Measurements from ENCODE around the gene GTPBP8. TPM values are rescaled to one million over a fixed set of nuclear protein-coding genes. Genes with fewer than 3 reads are reported as not detected.

Gene GTPBP8
- total and polyA plus RNA-seq, 2 donors (not counting 3 experiments of a cell fraction or from before 2014, with no cell fraction given), result 13.7 to 20.2 TPM

GRCh38 chr3:112967425-112967824 is 23.4 kb upstream of the GTPBP8 start:
- no peaks in the 10 kb centered on the region for H3K9me3 ChIP-seq (replicated peaks; ENCODE audit: control insufficient read depth, insufficient read depth, low read length)
- H2AFZ ChIP-seq (ENCODE audit: low read depth, low read length), result no peak overlapping the region
- no peak overlapping the region for H3K27ac ChIP-seq (ENCODE audit: insufficient read depth, low read depth, low read length)
- POLR2A ChIA-PET, result no interaction called here
- H3K27me3 ChIP-seq (ENCODE audit: control insufficient read depth in 2 of 2, insufficient read depth in 2 of 2, low read length in 2 of 2), result peaks cover 14 to 19% of the 10 kb centered on the region in 2 experiments
- H3K79me2 ChIP-seq (ENCODE audit: control insufficient read depth, insufficient read depth, low read length), result no peaks in the 10 kb centered on the region
- no peaks in the 10 kb centered on the region for H3K9me1 ChIP-seq (replicated peaks; ENCODE audit: control insufficient read depth, extremely low read depth, insufficient read depth, low read length)
- H3K4me3 ChIP-seq (replicated peaks in 1 of 3; ENCODE audit: insufficient read depth in 1 of 3, low read depth in 1 of 3, low read length in 3 of 3), result no peak overlapping the region
- no peak overlapping the region for H3K9ac ChIP-seq (replicated peaks; ENCODE audit: extremely low read depth, insufficient read depth, low read length)
- BruUV-seq (replicated peaks), result no TSS peak
- TF ChIP-seq GATA2 (IDR thresholded peaks at IDR 0.05; ENCODE audit: insufficient read depth, insufficient read length, low read depth, low read length) (no peak), MAX (IDR thresholded peaks at IDR 0.05; ENCODE audit: insufficient read depth, insufficient read length) (no peak), POLR2A (IDR thresholded peaks at IDR 0.05; ENCODE audit: low read depth, low read length) (no peak), MYC (IDR thresholded peaks at IDR 0.05; ENCODE audit: low read depth, low read length) (no peak), FOS (IDR thresholded peaks at IDR 0.05; ENCODE audit: borderline replicate concordance, insufficient read depth, low read length) (no peak), CTCF (IDR thresholded peaks at IDR 0.05; ENCODE audit: extremely low read depth in 1 of 2, insufficient read depth in 1 of 2, low read depth in 1 of 2, low read length in 2 of 2) (no peak), EZH2 (IDR thresholded peaks at IDR 0.05; ENCODE audit: borderline replicate concordance, low read depth, low read length, severe bottlenecking) (no peak), JUN (IDR thresholded peaks at IDR 0.05; ENCODE audit: borderline replicate concordance, insufficient read depth, insufficient read length, low read depth) (no peak), POLR2AphosphoS5 (IDR thresholded peaks at IDR 0.05; ENCODE audit: insufficient read depth, low read depth, low read length) (no peak)
- DNase-seq (ENCODE audit: low read depth, low spot score) (no peak), FAIRE-seq (no peak)
- H3K36me3 ChIP-seq (ENCODE audit: control insufficient read depth in 2 of 2, extremely low read depth in 1 of 2, insufficient read depth in 2 of 2, low read length in 2 of 2), result no peaks in the 10 kb centered on the region
- no peaks in the 10 kb centered on the region for H3K4me1 ChIP-seq (ENCODE audit: control insufficient read depth, extremely low read depth, insufficient read depth, low read length)
- intact Hi-C loops (cut with micrococcal nuclease), result no loop called here
- dilution Hi-C loops (cut with MboI; ENCODE audit: extremely low pct_ligation_motif_present, low sequenced_read_pairs), result no loop called here
- H3K4me2 ChIP-seq (ENCODE audit: insufficient read depth, low read length), result no peak overlapping the region
- CTCF ChIA-PET, result interaction anchor here (2.8 to 4.4 kb wide), 2 partner anchors 12 to 233 kb away, joined by 12 to 31 read pairs; no protein-coding TSS in a partner anchor
- H4K20me1 ChIP-seq (replicated peaks; ENCODE audit: control insufficient read depth, extremely low read depth, insufficient read depth, low read length), result no peaks in the 10 kb centered on the region

All from endothelial cell of umbilical vein (primary cell).